C1 segment of cervical spinal cord (tissue), 14 donors: ENCODE measurements around the gene DTX1.

ENCODE experiments used
- DNase-seq, 14 donors: peaks; one replicate each; lab custom pipeline; 2025; lab: John Stamatoyannopoulos, UW

Gene DTX1

DNA sequence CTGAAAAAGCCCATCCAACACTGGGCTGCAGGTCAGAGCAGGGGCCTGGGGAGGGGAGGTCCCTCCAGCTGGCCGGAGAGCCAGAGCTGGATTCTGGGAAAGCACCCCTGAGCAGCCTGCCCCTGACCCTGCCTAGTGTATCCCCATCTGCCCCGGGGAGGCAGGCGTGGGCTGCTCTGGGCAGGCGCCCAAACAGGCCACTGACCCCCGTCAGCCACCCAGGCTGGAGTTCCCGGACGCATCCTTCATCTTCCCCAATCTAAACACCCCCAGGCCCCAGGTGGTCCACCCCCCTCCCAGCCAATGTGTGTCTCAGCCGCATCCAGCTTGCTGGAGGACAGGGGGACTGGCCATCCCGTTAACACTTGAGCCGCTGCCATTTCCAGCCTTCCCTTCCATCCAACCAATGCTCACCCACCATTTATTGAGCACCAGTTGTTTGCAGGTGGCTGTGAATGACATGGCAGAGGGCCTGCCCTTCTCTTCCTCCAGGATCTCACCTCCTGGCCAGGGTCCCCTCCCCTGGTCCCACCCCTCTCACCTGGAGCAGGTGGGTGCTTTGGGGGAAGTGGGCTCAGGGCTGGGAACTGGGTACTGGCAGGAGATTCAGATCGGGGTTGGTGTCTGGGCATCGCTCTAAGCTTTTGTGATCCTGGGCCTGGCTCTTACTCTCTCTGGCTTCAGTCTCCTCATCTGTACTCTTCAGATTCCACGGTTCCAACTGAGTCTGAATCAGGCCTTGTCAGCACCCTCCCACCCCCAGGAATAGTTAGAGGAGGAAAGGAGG lies 743 bp upstream of the DTX1 start:
- peak in 1 of 14 donors; percentile 30 for DNase-seq

- no peak for DNase-seq
Observed at GRCh38 chr12:113056381-113056630, 224 bp upstream of the DTX1 start.

DNA sequence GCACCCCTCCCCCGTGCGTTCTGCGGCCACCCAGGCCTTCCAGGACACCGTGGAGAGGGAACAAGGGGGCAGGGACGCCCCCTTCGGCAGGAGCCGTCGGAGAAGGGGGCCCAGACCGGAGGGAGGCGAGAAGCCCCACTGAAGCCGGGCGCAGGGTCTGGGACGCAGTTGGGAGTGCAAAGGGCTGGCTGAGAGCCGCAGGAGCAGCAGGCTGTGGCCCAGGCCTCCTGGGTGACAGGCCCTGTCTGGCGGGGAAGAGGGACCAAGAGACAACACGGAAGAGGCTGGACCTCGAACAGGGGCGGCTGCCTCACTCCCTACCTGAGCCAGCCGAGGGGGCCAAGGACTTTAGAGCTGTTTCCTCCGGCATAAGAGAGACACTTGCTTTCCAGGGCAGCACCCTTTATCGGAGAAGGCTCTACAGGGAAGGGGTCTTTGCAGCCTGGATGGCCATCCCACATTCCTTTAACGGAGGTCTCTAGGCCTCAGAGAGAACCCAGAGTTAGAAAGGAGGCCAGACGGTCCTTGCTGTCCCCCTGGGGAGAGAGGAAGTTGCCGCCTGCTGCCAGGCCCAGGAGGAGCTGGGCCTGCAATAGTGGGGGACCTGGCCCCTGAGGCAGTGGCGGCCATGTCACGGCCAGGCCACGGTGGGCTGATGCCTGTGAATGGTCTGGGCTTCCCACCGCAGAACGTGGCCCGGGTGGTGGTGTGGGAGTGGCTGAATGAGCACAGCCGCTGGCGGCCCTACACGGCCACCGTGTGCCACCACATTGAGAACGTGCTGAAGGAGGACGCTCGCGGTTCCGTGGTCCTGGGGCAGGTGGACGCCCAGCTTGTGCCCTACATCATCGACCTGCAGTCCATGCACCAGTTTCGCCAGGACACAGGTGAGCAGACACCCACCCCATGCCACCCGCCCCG lies 1.3 kb downstream of the DTX1 start:
- no peak for DNase-seq

GRCh38 chr12:113058553-113058952 lies 2.0 kb downstream of the DTX1 start:
- DNase-seq: no peak

DNA sequence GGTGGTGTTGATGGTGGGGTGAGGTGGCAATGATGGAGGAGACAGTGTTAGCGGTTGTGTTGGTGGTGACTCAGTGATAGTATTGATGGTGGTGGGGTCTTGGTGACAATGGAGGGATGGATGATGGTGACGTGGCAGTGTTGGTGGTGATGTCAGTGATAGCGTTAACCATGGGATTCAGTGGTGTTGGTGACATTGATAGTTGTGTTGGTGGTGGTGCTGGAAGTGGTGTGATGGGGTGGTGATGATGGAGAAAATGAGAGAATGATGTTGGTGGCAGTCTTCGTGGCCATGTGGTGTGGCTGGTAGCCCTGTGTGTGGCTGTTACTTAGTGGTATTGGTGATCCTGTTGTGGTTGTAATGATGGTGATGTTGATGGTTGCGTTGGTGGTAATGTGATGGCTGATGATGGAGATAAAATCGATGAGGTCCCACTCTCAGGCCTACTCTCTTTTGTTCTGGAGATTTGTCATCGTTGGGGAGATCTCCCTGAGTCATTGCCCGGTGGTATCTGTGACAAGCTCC lies 2.6 kb downstream of the DTX1 start:
- DNase-seq: no peak

GRCh38 chr12:113060336-113060960 lies 3.9 kb downstream of the DTX1 start:
- DNase-seq: no peak

GRCh38 chr12:113061061-113061694 lies 4.6 kb downstream of the DTX1 start:
- DNase-seq: no peak

DNA sequence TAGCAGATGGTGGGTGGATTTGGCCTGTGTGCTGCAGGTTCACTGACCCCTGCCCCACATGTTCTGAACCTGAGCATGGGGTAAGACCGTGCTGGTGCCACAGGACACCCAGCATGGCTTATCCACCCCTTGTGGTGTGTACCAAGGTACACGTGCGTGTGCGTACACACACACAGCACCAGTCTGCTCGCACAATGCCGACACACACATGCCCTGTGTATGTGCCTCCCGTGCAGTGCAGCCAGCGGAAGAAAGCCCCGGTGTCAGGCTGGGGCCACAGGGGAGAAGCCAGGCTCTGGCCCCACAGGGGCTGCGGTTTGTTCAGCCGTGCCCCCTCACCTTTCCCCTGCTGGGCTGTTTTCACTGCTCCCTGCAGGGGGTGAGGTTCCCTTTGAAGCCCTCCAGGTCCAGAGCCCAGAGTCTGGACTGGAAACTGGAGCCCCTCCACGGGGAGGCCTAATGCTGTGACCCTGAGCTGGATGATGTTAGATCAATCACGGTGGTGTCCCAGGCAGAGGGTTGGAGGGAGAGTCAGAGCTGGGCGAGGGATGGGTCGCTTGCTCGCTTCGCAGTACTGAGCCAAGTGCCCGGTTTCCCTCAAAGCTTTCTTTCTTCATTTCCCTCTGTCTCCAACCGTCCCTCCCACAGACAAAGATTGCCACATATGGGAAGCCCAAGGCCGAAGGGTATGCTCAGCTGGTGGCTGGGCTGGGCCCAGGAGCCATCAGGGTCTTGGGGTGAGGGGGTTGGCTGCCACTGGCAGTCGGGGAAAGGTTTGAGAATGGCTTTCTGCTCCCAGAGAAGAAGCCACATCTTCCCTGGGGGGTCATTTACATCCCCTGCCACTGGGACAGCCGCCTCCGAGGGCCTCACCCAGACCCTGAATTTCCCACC lies 6.2 kb downstream of the DTX1 start:
- DNase-seq: no peak

GRCh38 chr12:113063396-113064350 lies 7.1 kb downstream of the DTX1 start:
- DNase-seq: no peak

- DNase-seq: no peak
Observed at GRCh38 chr12:113064395-113065125, 8.0 kb downstream of the DTX1 start.

DNA sequence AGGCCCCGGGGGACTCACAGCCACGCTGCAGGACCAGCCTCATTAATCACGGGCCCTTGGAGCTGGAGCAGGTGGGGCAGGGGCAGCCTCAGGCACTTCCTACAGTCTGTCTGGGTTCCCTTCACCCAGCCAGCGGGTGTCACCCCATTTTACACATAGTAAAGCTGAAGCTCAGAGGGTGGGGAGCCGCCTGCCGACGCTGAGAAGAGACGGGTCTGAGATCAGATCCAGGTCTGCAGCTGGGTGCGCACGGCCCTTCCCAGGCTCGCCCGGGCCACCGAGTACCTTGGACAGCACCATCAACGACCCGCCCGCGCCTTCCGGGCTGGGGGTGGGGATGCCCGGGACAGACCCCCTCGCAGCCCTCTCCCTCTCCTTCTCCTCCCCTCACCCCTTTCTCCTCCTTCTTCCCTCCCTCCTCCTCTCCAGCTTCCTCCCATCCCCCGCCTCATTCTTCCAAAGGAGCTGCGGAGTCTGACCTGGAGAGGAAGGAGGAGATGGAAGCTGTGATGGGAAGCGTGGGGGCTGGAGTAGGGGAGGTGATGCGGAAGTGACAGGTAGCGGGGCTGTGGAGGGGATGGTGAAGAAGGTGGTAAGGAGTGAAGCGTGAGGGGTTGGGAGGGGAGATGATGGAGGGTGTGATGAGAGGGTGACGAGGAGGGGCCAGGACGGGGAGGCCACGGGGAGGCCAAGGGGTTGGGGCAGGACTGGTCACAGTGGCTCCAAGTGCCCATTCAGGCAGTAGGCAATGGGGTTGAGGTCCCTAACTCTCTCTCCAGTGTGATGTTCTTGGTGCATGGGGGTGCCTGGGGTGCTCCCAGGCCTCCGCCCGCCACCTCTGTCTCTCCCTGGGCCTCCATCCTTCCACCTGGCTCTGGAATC lies 8.8 kb downstream of the DTX1 start:
- no peak for DNase-seq

DNA sequence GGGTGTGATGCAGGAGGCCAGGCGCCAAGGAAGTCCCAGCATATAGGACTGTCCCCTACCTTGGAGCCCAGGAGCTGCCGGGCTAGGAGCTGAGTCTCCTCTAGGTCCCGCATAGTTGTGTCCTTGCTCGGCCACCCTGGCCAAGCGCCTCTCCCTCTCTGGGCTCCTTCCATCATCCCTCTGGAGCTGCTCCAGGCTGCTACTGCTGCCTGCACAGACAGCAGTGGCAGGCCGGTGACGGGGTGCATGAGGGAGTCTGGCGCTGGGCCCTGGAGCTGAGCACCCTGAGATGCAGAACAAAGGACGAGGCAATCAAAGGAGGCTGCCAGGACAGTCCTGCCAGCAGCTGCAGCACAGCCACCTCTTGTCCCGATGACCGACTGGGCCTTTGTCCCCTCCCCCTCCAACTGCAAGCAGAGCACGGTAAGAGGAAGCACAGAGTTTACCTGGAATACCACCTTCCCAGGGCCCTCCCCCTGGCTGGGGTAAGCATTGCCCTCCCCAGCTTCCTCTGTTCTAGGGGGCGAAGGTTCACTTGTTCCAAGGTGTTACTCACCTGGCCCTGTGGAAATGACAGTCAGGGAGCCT lies 10.4 kb downstream of the DTX1 start:
- DNase-seq: peak in 3 of 14 donors; percentile 25 to 56 (median 31)

GRCh38 chr12:113067987-113068935 lies 11.7 kb downstream of the DTX1 start:
- no peak for DNase-seq

- DNase-seq: no peak
Observed at GRCh38 chr12:113069149-113069548, 12.6 kb downstream of the DTX1 start.

DNA sequence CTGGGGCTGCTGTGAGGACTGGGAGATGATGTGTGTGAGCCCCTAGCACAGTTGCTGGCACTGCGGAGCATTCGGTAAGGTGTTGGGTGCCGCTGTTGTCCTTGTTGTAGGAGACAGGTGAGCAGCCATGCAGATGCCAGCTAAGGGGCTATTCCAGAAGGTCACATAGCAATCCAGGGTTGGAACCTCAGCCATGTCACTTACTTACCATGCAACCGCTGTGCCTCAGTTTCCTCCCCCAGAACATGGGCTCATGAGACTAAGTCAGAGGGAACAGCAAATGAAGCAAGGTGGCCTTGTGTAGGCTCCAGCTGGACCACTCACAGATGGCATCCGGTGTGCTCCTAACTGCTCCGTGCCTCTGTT lies 13.2 kb downstream of the DTX1 start:
- no peak for DNase-seq
